IMR-90 (cell line): ENCODE results near the gene RGL4. TPM values are rescaled to one million over a fixed set of nuclear protein-coding genes. Genes with fewer than 3 reads are reported as not detected.
A peak's percentile ranks its signal among the peaks of the same experiment; 100 is the strongest.

Experiments used
- ATAC-seq: fragments of 200-7000 bp; cut with Tn5 transposase; 2 replicates; pipeline ENCODE4 v1.9.1; 2020; ENCODE audit warnings: low read depth, mild to moderate bottlenecking, moderate library complexity
- BruUV-seq: library from RNA; stranded (reverse); fragments of 400-500 nt; replicated peaks from 2 replicates; lab custom pipeline; 2021; lab: Mats Ljungman, UMichigan
- CTCF ChIA-PET: fragments of 300-600 bp; formaldehyde crosslinking; extraction: SDS; loops from one replicate; lab custom pipeline; 2021; ENCODE audit warnings: antibody characterized with exemption; lab: Yijun Ruan, JAX
- POLR2A ChIA-PET: fragments of 300-600 bp; sonication (Branson Sonifier 250); formaldehyde crosslinking; loops from one replicate; lab custom pipeline; 2022; ENCODE audit warnings: antibody characterized with exemption; ENCODE audit not compliant: unreplicated experiment; lab: Charles Lee
- DNase-seq: peaks from one replicate; pipeline ENCODE4 v3.0.0; 2013
- H2AFZ ChIP-seq: replicated peaks from 2 replicates; pipeline ENCODE3; 2013; ENCODE audit warnings: low read length, mild to moderate bottlenecking; ENCODE audit not compliant: poor library complexity
- H2AK5ac ChIP-seq: 2 replicates; pipeline ENCODE4 v1.6.1; 2013; ENCODE audit warnings: low read depth, low read length, inconsistent platforms
- H2AK9ac ChIP-seq: replicated peaks from 2 replicates; pipeline ENCODE3; 2013; ENCODE audit warnings: mild to moderate bottlenecking, low read depth, low read length, moderate library complexity; ENCODE audit not compliant: poor library complexity
- H2BK120ac ChIP-seq: 2 replicates; pipeline ENCODE4 v1.6.1; 2013; ENCODE audit warnings: low read depth, low read length, inconsistent platforms
- H2BK15ac ChIP-seq: 3 replicates; pipeline ENCODE4 v1.6.1; 2013; ENCODE audit warnings: low read depth, low read length, inconsistent platforms
- H2BK20ac ChIP-seq: 2 replicates; pipeline ENCODE4 v1.6.1; 2013; ENCODE audit warnings: low read depth, mild to moderate bottlenecking, inconsistent platforms, low read length, moderate library complexity
- H2BK5ac ChIP-seq: 2 replicates; pipeline ENCODE4 v1.6.1; 2013; ENCODE audit warnings: mild to moderate bottlenecking, low read depth, low read length, inconsistent platforms; ENCODE audit not compliant: poor library complexity, severe bottlenecking
- H3K14ac ChIP-seq: replicated peaks from 2 replicates; pipeline ENCODE4 v1.6.1; 2013; ENCODE audit warnings: low read depth, low read length, inconsistent platforms
- H3K18ac ChIP-seq: 2 replicates; pipeline ENCODE4 v1.6.1; 2013; ENCODE audit warnings: low read depth, low read length, control low read depth
- H3K23ac ChIP-seq: 2 replicates; pipeline ENCODE4 v1.6.1; 2013; ENCODE audit warnings: low read depth, low read length, inconsistent platforms
- H3K27ac ChIP-seq: 2 replicates; pipeline ENCODE4 v1.5.1; 2013; ENCODE audit warnings: mild to moderate bottlenecking, control low read depth, low read length; ENCODE audit not compliant: insufficient read depth
- H3K27me3 ChIP-seq: 2 replicates; pipeline ENCODE4 v1.6.1; 2013; ENCODE audit warnings: low read length; ENCODE audit not compliant: control insufficient read depth, insufficient read depth
- H3K36me3 ChIP-seq: 2 replicates; pipeline ENCODE4 v1.6.1; 2013; ENCODE audit warnings: low read length, mixed read lengths; ENCODE audit not compliant: control insufficient read depth, insufficient read depth
- H3K4ac ChIP-seq: 2 replicates; pipeline ENCODE4 v1.6.1; 2013; ENCODE audit warnings: low read depth, low read length, inconsistent platforms
- H3K4me1 ChIP-seq: 2 replicates; pipeline ENCODE4 v1.6.1; 2013; ENCODE audit warnings: low read length, mixed read lengths; ENCODE audit not compliant: control insufficient read depth, insufficient read depth
- H3K4me2 ChIP-seq: 2 replicates; pipeline ENCODE4 v1.6.1; 2013; ENCODE audit warnings: low read depth, mild to moderate bottlenecking, control low read depth, low read length, moderate library complexity
- H3K4me3 ChIP-seq: 2 replicates; pipeline ENCODE4 v1.5.1; 2013; ENCODE audit warnings: low read depth, mild to moderate bottlenecking, control low read depth, low read length, moderate library complexity; ENCODE audit not compliant: insufficient read depth
- H3K56ac ChIP-seq: 2 replicates; pipeline ENCODE4 v1.6.1; 2013; ENCODE audit warnings: low read length, inconsistent platforms; ENCODE audit not compliant: insufficient read depth; ENCODE audit errors: extremely low read depth
- H3K79me1 ChIP-seq, 2 experiments: 2 replicates each; pipeline ENCODE4 v1.6.1; 2013; ENCODE audit warnings: low read length in 2 of 2, inconsistent platforms in 1 of 2, low read depth in 1 of 2
- H3K9ac ChIP-seq: 2 replicates; pipeline ENCODE4 v1.6.1; 2013; ENCODE audit warnings: low read depth, low read length, control low read depth
- H3K9me1 ChIP-seq: 2 replicates; pipeline ENCODE4 v1.6.1; 2013; ENCODE audit warnings: low read length, inconsistent platforms; ENCODE audit not compliant: insufficient read depth
- H3K9me3 ChIP-seq: 2 replicates; pipeline ENCODE4 v1.6.1; 2013; ENCODE audit warnings: low read length; ENCODE audit not compliant: control insufficient read depth, insufficient read depth
- H4K20me1 ChIP-seq: 2 replicates; pipeline ENCODE4 v1.6.1; 2013; ENCODE audit warnings: low read length, inconsistent platforms; ENCODE audit not compliant: insufficient read depth
- H4K5ac ChIP-seq: 2 replicates; pipeline ENCODE4 v1.6.1; 2013; ENCODE audit warnings: mild to moderate bottlenecking, low read depth, low read length, control low read depth
- H4K8ac ChIP-seq, 2 experiments: 2 replicates each; pipeline ENCODE4 v1.6.1; 2013; ENCODE audit warnings: low read depth in 2 of 2, low read length in 2 of 2, control low read depth in 1 of 2, inconsistent platforms in 1 of 2
- H4K91ac ChIP-seq: 2 replicates; pipeline ENCODE4 v1.6.1; 2013; ENCODE audit warnings: low read depth, low read length, inconsistent platforms; ENCODE audit not compliant: insufficient read depth
- MAZ ChIP-seq: IDR thresholded peaks from 2 replicates; pipeline ENCODE4 v1.6.1; 2012; ENCODE audit warnings: low read depth, mild to moderate bottlenecking, low read length, improper control_type of control experiment, moderate library complexity, borderline replicate concordance
- MXI1 ChIP-seq: IDR thresholded peaks from 2 replicates; pipeline ENCODE4 v1.6.1; 2012; ENCODE audit warnings: low read depth, mild to moderate bottlenecking, low read length, moderate library complexity, borderline replicate concordance
- NFE2L2 ChIP-seq: fragments of 150-350 bp; IDR thresholded peaks from 2 replicates; pipeline ENCODE4 v1.6.1; 2016; ENCODE audit warnings: low read depth, mild to moderate bottlenecking, low read length
- RCOR1 ChIP-seq: IDR thresholded peaks from 2 replicates; pipeline ENCODE4 v1.6.1; 2012; ENCODE audit warnings: mild to moderate bottlenecking, low read length, improper control_type of control experiment; ENCODE audit not compliant: insufficient replicate concordance
- RFX5 ChIP-seq: IDR thresholded peaks from 2 replicates; pipeline ENCODE4 v1.8.0; 2012; ENCODE audit warnings: low read depth, mild to moderate bottlenecking, low read length, moderate library complexity
- WGBS, 2 experiments: methylation state at CpG; one replicate each; pipeline versions ENCODE4 v1.1.5 to v1.1.7; 2013; ENCODE audit warnings: missing lambda C conversion rate in 2 of 2; ENCODE audit not compliant: insufficient read length in 1 of 2; ENCODE audit errors: extremely low coverage in 2 of 2; 5-methylcytosine and 5-hydroxymethylcytosine counted together
- dilution Hi-C: fragments of 300-500 bp; cut with HindIII; formaldehyde crosslinking; loops from one replicate; pipeline ENCODE4 v1.14.3; 2018; ENCODE audit warnings: low sequenced_read_pairs; ENCODE audit not compliant: unreplicated experiment
- in situ Hi-C: fragments of 300-500 bp; cut with MboI; formaldehyde crosslinking; loops from 3 replicates; pipeline ENCODE4 v1.14.3; 2019; ENCODE audit warnings: low sequenced_read_pairs, inconsistent platforms, mixed read lengths
- intact Hi-C: fragments of 100-400 bp; cut with micrococcal nuclease; formaldehyde crosslinking; loops from 2 replicates; pipeline ENCODE4 v1.10.0; 2022
- polyA plus RNA-seq, 3 experiments: library from polyadenylated mRNA; depleted of rRNA; stranded (reverse); fragments of >200 nt; gene quantifications; 2 replicates each; pipeline ENCODE4 v1.2.3, GENCODE V29; 2012; ENCODE audit warnings: low replicate concordance in 1 of 3
- total RNA-seq: library from RNA; depleted of rRNA; stranded (reverse); fragments of >200 nt; gene quantifications from 2 replicates; pipeline ENCODE4 v1.2.3, GENCODE V29; 2012
- TF ChIP-seq, protein P1 (sequence below): fragments of 150-350 bp; IDR thresholded peaks from 2 replicates; pipeline ENCODE4 v1.6.1; 2017; ENCODE audit warnings: mild to moderate bottlenecking, antibody characterized with exemption, low read length, low read depth

Gene RGL4
- total and polyA plus RNA-seq, 2 of the 4 experiments (the other 2 are of a cell fraction) = not detected

DNA sequence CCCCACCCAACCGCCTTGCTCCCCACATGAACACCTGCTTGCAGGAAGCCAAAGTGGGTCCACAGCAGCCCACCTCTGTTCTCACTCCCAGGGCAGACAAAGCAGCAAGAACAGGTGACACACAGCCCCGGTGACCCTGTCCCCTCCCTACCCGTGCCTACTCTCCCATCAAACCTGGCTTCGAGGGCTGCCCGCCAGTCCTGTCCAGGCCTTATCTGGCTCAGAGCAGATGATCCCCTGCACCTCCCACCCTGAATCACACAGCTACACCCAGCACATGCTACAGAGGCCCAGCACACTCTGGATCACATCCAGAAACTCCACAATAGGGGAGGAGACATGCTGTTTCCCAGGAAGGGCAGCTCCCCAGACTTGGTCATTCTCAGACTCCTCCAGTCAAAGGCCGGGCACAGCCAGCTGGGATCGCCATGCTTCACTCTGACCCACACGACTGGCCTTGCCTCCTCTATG lies 6.2 kb upstream of the RGL4 start:
- dilution Hi-C loops (no loop called here), in situ Hi-C loops (no loop called here), intact Hi-C loops (no loop called here)
- Histone ChIP-seq H4K20me1 (0 out of 2 replicates have a peak, but pooled peaks cover 10% of the 10 kb centered on the region), H2BK20ac (no peak overlapping the region), H3K9ac (no peak overlapping the region), H2AK5ac (no peak overlapping the region), H2BK15ac (no peak overlapping the region), H2BK5ac (no peak overlapping the region), H3K36me3 (peaks cover 11% of the 10 kb centered on the region; the same call in 1 of the 2 replicates), H3K18ac (no peak overlapping the region), H3K4me2 (no peak overlapping the region), H4K8ac (no peak overlapping the region), H3K14ac (no peak overlapping the region), H2AFZ (no peak overlapping the region), H2BK120ac (no peak overlapping the region), H3K4me3 (no peak overlapping the region), H3K27me3 (no peaks in the 10 kb centered on the region), H3K4ac (no peak overlapping the region), H4K91ac (no peak overlapping the region), H2AK9ac (no peak overlapping the region), H3K9me1 (peaks cover 10% of the 10 kb centered on the region; the same call in 1 of the 2 replicates), H3K79me1 (peaks cover 0 to 5% of the 10 kb centered on the region in 2 experiments; a peak in 1 of 4 replicates), H3K56ac (no peak overlapping the region), H3K23ac (no peak overlapping the region), H3K27ac (no peak overlapping the region), H4K5ac (no peak overlapping the region), H3K4me1 (no peaks in the 10 kb centered on the region), H3K9me3 (no peaks in the 10 kb centered on the region)
- CTCF ChIA-PET = interaction anchor here (0.5 kb wide), 1 partner anchor 182 kb away, joined by 4 read pairs; no protein-coding TSS in a partner anchor
- no TSS peak for BruUV-seq
- DNase-seq (peak; percentile 29), ATAC-seq (no peak)
- 100% methylated on average over 2 of the region's 8 CpGs; no CpG with 5 or more reads in 1 of the 2 experiments for WGBS, 2 experiments
- POLR2A ChIA-PET = no interaction called here
- TF ChIP-seq MAZ (no peak), NFE2L2 (no peak), MXI1 (no peak), RCOR1 (no peak), RFX5 (no peak)
- TF ChIP-seq, protein P1, sequence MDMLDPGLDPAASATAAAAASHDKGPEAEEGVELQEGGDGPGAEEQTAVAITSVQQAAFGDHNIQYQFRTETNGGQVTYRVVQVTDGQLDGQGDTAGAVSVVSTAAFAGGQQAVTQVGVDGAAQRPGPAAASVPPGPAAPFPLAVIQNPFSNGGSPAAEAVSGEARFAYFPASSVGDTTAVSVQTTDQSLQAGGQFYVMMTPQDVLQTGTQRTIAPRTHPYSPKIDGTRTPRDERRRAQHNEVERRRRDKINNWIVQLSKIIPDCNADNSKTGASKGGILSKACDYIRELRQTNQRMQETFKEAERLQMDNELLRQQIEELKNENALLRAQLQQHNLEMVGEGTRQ = no peak
